NCI-H774 (cell line): ENCODE measurements around the gene DOK1.

Experiments
- DNase-seq: peaks from one replicate; lab custom pipeline; 2025; lab: John Stamatoyannopoulos, UW

Gene DOK1

DNA sequence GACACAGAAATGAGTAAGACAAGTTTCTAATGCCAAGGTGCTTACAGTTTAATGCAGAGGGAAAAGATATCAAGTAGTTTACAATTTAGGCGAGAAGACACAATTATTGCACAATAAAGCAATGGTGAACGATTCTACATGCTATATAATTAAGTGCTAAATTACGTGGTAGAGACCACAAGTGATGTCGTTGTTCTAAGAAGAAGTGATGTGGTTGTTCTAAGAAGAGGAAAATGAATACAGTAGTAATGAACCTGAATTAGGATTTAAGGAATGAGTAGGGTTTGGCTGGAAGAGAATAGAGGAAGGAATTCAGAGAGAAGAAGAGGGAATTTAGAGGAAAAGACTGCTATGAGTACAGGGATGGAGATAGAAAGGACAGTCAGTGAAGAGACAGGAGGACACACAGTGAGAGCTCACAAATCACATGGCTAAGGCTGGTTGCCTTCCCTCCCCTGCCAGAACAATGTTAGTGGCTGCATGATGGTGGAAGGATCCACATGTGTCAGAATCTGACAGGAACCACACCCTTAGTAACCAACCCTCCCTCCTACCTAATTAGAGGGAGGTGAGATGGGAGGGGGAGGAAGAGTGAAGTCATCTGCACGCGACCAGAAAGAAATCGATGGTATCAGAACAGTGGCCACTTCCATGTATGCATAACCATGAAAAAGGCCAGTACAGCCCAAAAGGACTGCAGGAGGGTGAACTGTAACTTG, 48.9 kb downstream of the DOK1 start:
- no peak for DNase-seq

DNA sequence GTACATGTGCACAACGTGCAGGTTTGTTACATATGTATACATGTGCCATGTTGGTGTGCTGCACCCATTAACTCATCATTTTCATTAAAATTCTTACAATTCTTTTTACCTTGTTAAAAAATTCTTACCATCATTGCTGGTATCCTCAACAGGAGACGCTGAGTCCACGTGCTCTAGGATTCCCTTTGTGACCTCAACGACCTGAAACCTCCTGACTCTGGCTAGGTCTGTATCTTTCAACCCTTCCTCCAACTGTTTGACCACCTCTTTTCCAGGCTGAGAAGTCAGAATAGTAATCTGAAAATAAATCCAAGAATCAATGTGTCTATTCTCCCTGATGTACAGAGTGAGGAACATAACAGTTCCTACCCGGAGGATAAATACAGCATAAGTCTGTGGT, 52.4 kb downstream of the DOK1 start:
- no peak for DNase-seq
